ENCODE measurements around the gene ASB16. TPM values are rescaled to one million over a fixed set of nuclear protein-coding genes. Genes with fewer than 3 reads are reported as not detected.

Gene ASB16
- total and polyA plus RNA-seq, 4 donors = 0.02 to 0.37 (median 0.08) TPM; not detected in 1

DNA sequence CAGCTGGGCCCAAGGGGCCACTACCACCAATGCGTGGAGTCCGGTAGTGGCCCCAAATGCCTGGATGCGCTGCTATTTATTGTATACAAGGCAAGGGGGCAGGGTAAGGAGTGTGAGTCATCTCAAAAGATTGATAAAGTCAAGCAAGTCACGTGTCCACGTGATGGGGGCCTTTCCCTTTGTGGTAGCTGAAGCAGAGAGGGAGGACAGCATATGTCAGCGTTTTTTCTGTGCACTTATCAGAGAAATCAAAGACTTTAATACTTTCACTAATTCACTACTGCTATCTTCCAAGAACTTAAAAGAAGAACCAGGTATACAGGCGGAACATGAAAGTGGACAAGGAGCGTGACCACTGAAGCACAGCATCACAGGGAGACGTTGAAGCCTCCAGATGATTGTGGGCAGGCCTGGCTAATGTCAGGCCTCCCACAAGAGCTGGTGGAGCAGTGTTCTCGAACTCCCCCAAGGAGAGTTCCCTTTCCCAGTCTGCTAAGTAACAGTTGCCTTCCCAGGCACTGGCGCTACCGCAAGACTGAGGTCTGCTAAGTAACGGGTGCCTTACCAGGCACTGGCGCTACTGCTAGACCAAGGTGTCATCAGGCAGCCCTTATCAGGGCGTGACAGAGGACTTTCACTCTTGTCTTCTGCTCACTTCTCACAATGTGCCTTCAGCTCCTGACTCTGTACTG lies 10.8 kb upstream of the ASB16 start (continued):
- TF ChIP-seq, protein P1, sequence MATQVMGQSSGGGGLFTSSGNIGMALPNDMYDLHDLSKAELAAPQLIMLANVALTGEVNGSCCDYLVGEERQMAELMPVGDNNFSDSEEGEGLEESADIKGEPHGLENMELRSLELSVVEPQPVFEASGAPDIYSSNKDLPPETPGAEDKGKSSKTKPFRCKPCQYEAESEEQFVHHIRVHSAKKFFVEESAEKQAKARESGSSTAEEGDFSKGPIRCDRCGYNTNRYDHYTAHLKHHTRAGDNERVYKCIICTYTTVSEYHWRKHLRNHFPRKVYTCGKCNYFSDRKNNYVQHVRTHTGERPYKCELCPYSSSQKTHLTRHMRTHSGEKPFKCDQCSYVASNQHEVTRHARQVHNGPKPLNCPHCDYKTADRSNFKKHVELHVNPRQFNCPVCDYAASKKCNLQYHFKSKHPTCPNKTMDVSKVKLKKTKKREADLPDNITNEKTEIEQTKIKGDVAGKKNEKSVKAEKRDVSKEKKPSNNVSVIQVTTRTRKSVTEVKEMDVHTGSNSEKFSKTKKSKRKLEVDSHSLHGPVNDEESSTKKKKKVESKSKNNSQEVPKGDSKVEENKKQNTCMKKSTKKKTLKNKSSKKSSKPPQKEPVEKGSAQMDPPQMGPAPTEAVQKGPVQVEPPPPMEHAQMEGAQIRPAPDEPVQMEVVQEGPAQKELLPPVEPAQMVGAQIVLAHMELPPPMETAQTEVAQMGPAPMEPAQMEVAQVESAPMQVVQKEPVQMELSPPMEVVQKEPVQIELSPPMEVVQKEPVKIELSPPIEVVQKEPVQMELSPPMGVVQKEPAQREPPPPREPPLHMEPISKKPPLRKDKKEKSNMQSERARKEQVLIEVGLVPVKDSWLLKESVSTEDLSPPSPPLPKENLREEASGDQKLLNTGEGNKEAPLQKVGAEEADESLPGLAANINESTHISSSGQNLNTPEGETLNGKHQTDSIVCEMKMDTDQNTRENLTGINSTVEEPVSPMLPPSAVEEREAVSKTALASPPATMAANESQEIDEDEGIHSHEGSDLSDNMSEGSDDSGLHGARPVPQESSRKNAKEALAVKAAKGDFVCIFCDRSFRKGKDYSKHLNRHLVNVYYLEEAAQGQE (IDR thresholded peaks at IDR 0.05) = no peak

DNA sequence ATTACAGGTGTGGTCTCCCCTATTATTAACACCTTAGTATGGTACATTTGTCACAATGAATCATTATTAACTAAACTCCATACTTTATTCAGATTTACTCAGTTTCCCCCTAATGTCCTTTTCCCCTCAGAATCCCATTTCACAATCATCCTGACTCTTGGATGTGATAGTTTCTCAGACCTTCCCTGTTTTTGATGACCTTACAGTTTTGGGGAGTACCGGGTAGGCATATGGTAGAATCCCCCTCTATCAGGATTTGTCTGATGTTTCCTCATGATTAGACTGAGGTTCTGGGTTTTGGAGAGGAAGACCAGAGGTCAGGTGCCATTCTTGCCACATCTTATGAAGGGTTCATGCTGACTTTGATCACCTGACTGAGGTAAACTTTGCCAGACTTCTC lies 6.0 kb upstream of the ASB16 start:
- no peak overlapping the region for H3K9ac ChIP-seq (ENCODE audit: low read depth in 1 of 2, low read length in 2 of 2)
- peaks cover 0 to 5% (median 2%) of the 10 kb centered on the region in 4 donors for H3K4me1 ChIP-seq (ENCODE audit: control insufficient read depth in 4 of 4, insufficient read depth in 4 of 4, low read length in 3 of 4)
- no peak overlapping the region for H3K4me3 ChIP-seq (ENCODE audit: low read depth in 1 of 3, low read length in 3 of 3)
- no peaks in the 10 kb centered on the region for H3K27me3 ChIP-seq (ENCODE audit: control insufficient read depth in 4 of 4, insufficient read depth in 4 of 4, low read length in 3 of 4)
- no peak for DNase-seq (ENCODE audit: low spot score)
- WGBS = 87% methylated on average over 1 of the region's 1 CpG
- no peak overlapping the region for H3K27ac ChIP-seq (ENCODE audit: low read depth in 1 of 2, low read length in 2 of 2)
- TF ChIP-seq GABPA (IDR thresholded peaks at IDR 0.05 in 1 of 2, conservative IDR thresholded peaks at IDR 0.05 in 1 of 2) (no peak), RXRA (IDR thresholded peaks at IDR 0.05) (peak in 1 of 2 donors; percentile 15)
- no peaks in the 10 kb centered on the region for H3K9me3 ChIP-seq (ENCODE audit: control insufficient read depth in 4 of 4, low read length in 3 of 4)
- H3K36me3 ChIP-seq (ENCODE audit: control insufficient read depth in 4 of 4, insufficient read depth in 3 of 4, low read depth in 1 of 4, low read length in 3 of 4) = no peaks in the 10 kb centered on the region

DNA sequence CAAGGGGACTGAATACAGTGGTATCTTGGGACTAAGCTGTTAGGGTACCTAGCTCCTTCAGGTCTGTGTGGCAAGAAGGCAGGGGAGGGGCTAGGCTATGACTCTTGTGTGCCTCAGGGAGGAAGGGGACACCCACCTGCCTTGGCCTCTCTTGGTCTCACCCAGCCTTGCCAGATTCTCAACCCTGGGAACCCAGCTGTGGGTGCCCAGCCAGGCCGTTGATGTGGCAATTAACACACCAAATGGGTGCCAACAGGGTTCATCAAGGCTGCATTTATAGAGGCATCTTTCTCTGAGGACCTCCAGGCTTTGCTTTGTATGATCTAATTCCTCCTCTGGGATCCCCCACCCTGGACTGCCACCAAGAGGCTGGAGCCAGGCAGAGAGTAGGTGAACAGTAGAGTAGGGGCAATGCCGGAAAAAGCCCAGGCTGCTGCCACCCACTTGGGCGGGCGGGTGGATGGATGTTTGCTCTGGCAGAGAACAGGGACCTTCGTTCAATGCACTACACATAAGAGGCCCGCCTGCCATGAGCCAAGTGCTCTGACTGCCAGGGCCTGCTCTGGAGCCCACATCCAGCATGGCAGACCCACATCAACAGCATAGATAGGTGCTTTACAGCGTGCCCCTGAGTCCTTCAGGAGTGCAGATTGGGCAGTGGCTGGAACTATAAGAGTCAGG lies 3.2 kb upstream of the ASB16 start:
- no peak for DNase-seq (ENCODE audit: low spot score)
- WGBS = 50% methylated on average over 7 of the region's 7 CpGs

DNA sequence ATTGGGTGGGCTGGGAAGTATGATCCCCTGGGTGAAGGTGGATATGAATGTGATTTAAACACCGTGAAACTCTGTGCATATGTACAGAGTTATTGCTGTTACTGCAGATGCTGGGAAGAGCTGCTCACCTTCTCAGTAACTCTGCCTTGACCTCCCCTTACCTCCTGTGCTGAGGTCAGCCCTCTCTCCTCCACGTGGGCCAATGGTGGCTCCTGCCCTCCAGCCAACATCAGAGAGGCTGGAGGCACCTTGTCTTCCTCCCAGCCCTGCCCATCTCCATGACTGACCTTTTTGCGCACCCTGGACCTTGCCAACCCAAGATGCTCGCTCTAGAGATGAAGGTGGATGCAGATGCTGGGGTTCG lies 387 bp upstream of the ASB16 start:
- no peak overlapping the region for H3K9ac ChIP-seq (ENCODE audit: low read depth in 1 of 2, low read length in 2 of 2)
- no peak overlapping the region for H3K27ac ChIP-seq (ENCODE audit: low read depth in 1 of 2, low read length in 2 of 2)
- H3K9me3 ChIP-seq (ENCODE audit: control insufficient read depth in 4 of 4, low read length in 3 of 4) = no peaks in the 10 kb centered on the region
- no peaks in the 10 kb centered on the region for H3K36me3 ChIP-seq (ENCODE audit: control insufficient read depth in 4 of 4, insufficient read depth in 3 of 4, low read depth in 1 of 4, low read length in 3 of 4)
- no peak for DNase-seq (ENCODE audit: low spot score)
- H3K4me1 ChIP-seq (ENCODE audit: control insufficient read depth in 4 of 4, insufficient read depth in 4 of 4, low read length in 3 of 4) = peaks cover 0 to 13% (median 4%) of the 10 kb centered on the region in 4 donors
- no peak overlapping the region for H3K4me3 ChIP-seq (ENCODE audit: low read depth in 1 of 3, low read length in 3 of 3)
- no peaks in the 10 kb centered on the region for H3K27me3 ChIP-seq (ENCODE audit: control insufficient read depth in 4 of 4, insufficient read depth in 4 of 4, low read length in 3 of 4)
- WGBS = 63% methylated on average over 5 of the region's 5 CpGs
- TF ChIP-seq SP1 (IDR thresholded peaks at IDR 0.05) = no peak
- TF ChIP-seq ATF3 (IDR thresholded peaks at IDR 0.05) = no peak
- TF ChIP-seq, protein P2, sequence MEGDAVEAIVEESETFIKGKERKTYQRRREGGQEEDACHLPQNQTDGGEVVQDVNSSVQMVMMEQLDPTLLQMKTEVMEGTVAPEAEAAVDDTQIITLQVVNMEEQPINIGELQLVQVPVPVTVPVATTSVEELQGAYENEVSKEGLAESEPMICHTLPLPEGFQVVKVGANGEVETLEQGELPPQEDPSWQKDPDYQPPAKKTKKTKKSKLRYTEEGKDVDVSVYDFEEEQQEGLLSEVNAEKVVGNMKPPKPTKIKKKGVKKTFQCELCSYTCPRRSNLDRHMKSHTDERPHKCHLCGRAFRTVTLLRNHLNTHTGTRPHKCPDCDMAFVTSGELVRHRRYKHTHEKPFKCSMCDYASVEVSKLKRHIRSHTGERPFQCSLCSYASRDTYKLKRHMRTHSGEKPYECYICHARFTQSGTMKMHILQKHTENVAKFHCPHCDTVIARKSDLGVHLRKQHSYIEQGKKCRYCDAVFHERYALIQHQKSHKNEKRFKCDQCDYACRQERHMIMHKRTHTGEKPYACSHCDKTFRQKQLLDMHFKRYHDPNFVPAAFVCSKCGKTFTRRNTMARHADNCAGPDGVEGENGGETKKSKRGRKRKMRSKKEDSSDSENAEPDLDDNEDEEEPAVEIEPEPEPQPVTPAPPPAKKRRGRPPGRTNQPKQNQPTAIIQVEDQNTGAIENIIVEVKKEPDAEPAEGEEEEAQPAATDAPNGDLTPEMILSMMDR (IDR thresholded peaks at IDR 0.05; ENCODE audit: low read depth, low read length, missing input control) = no peak
- no peak for TF ChIP-seq FOXA1 (IDR thresholded peaks at IDR 0.05)
- TF ChIP-seq JUND (IDR thresholded peaks at IDR 0.05) = no peak
- no peak for TF ChIP-seq TAF1 (conservative IDR thresholded peaks at IDR 0.05)
- no peak for TF ChIP-seq EGR1 (IDR thresholded peaks at IDR 0.05; ENCODE audit: low read depth in 2 of 2)
- no peak for TF ChIP-seq FOXA2 (IDR thresholded peaks at IDR 0.05)
- no peak for TF ChIP-seq NR2F2 (IDR thresholded peaks at IDR 0.05)
- TF ChIP-seq, protein P3, sequence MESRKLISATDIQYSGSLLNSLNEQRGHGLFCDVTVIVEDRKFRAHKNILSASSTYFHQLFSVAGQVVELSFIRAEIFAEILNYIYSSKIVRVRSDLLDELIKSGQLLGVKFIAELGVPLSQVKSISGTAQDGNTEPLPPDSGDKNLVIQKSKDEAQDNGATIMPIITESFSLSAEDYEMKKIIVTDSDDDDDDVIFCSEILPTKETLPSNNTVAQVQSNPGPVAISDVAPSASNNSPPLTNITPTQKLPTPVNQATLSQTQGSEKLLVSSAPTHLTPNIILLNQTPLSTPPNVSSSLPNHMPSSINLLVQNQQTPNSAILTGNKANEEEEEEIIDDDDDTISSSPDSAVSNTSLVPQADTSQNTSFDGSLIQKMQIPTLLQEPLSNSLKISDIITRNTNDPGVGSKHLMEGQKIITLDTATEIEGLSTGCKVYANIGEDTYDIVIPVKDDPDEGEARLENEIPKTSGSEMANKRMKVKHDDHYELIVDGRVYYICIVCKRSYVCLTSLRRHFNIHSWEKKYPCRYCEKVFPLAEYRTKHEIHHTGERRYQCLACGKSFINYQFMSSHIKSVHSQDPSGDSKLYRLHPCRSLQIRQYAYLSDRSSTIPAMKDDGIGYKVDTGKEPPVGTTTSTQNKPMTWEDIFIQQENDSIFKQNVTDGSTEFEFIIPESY (IDR thresholded peaks at IDR 0.05) = no peak
- no peak for TF ChIP-seq YY1 (IDR thresholded peaks at IDR 0.05)
- no peak for TF ChIP-seq RAD21 (IDR thresholded peaks at IDR 0.05)
- no peak for TF ChIP-seq GABPA (IDR thresholded peaks at IDR 0.05 in 1 of 2, conservative IDR thresholded peaks at IDR 0.05 in 1 of 2)
- TF ChIP-seq, protein P4, sequence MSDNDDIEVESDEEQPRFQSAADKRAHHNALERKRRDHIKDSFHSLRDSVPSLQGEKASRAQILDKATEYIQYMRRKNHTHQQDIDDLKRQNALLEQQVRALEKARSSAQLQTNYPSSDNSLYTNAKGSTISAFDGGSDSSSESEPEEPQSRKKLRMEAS (IDR thresholded peaks at IDR 0.05) = no peak
- no peak for TF ChIP-seq HNF4G (IDR thresholded peaks at IDR 0.05)
- TF ChIP-seq HNF4A (conservative IDR thresholded peaks at IDR 0.05) = no peak
- no peak for TF ChIP-seq RXRA (IDR thresholded peaks at IDR 0.05)

More for the DNA sequence above, 3.2 kb upstream of the ASB16 start:
- TF ChIP-seq HNF4A (conservative IDR thresholded peaks at IDR 0.05) (peak in 1 of 2 donors; percentile 11), YY1 (IDR thresholded peaks at IDR 0.05) (peak; percentile 41), RAD21 (IDR thresholded peaks at IDR 0.05) (no peak)
- no peak overlapping the region for H3K27ac ChIP-seq (ENCODE audit: low read depth in 1 of 2, low read length in 2 of 2)
- H3K27me3 ChIP-seq (ENCODE audit: control insufficient read depth in 4 of 4, insufficient read depth in 4 of 4, low read length in 3 of 4) = no peaks in the 10 kb centered on the region
- peaks cover 0 to 13% (median 4%) of the 10 kb centered on the region in 4 donors for H3K4me1 ChIP-seq (ENCODE audit: control insufficient read depth in 4 of 4, insufficient read depth in 4 of 4, low read length in 3 of 4)
- no peaks in the 10 kb centered on the region for H3K36me3 ChIP-seq (ENCODE audit: control insufficient read depth in 4 of 4, insufficient read depth in 3 of 4, low read depth in 1 of 4, low read length in 3 of 4)
- no peak overlapping the region for H3K9ac ChIP-seq (ENCODE audit: low read depth in 1 of 2, low read length in 2 of 2)
- no peak overlapping the region for H3K4me3 ChIP-seq (ENCODE audit: low read depth in 1 of 3, low read length in 3 of 3)
- H3K9me3 ChIP-seq (ENCODE audit: control insufficient read depth in 4 of 4, low read length in 3 of 4) = no peaks in the 10 kb centered on the region

Measured in liver (tissue), 9 donors.